ENCODE data around the gene ASCL3. TPM values are rescaled to one million over a fixed set of nuclear protein-coding genes. Genes with fewer than 3 reads are reported as not detected.
"Not testable (repeated sequence)": the region's sequence is repeated elsewhere in the genome, so short reads cannot be mapped to it uniquely, and the experiment has no call there.

Gene ASCL3
- total RNA-seq, 1 donor from 2014 or later = not detected

GRCh38 chr11:8947230-8947943 is 4.6 kb upstream of the ASCL3 start:
- no peak for DNase-seq

- DNase-seq = no peak
Measured at GRCh38 chr11:8941341-8942103, 1.3 kb downstream of the ASCL3 start.

- DNase-seq = no peak
Measured at GRCh38 chr11:8937659-8938058, 5.2 kb downstream of the ASCL3 start.

- no peak for DNase-seq
Measured at GRCh38 chr11:8937159-8937558, 5.7 kb downstream of the ASCL3 start.

GRCh38 chr11:8935789-8936188 is 7.0 kb downstream of the ASCL3 start:
- not testable (repeated sequence) for DNase-seq

- peak; percentile 43 for DNase-seq
Measured at GRCh38 chr11:8934742-8935488, 7.9 kb downstream of the ASCL3 start.

- DNase-seq = no peak
Measured at GRCh38 chr11:8933931-8934330, 8.9 kb downstream of the ASCL3 start.

GRCh38 chr11:8932564-8933180 is 10.1 kb downstream of the ASCL3 start, which contains the start of gene C11orf16:
Gene C11orf16, minus strand, starts transcription at chr11:8932947. Its CDS starts 639 bp downstream, at chr11:8932308.
- DNase-seq = no peak

GRCh38 chr11:8930456-8931175 is 12.2 kb downstream of the ASCL3 start:
- no peak for DNase-seq

- no peak for DNase-seq
Measured at GRCh38 chr11:8928981-8929615, 13.7 kb downstream of the ASCL3 start.

- no peak for DNase-seq
Measured at GRCh38 chr11:8928205-8928604, 14.6 kb downstream of the ASCL3 start.

- DNase-seq = no peak
Measured at GRCh38 chr11:8927233-8927632, 15.6 kb downstream of the ASCL3 start.

GRCh38 chr11:8926236-8926635 is 16.6 kb downstream of the ASCL3 start:
- no peak for DNase-seq

GRCh38 chr11:8925711-8926110 is 17.1 kb downstream of the ASCL3 start:
- no peak for DNase-seq

GRCh38 chr11:8922691-8923090 is 20.1 kb downstream of the ASCL3 start:
- no peak for DNase-seq

- peak; percentile 63 for DNase-seq
Measured at GRCh38 chr11:8917157-8917825, 25.5 kb downstream of the ASCL3 start.

GRCh38 chr11:8914661-8915018 is 28.2 kb downstream of the ASCL3 start:
- DNase-seq = no peak

GRCh38 chr11:8913961-8914660 is 28.7 kb downstream of the ASCL3 start:
- peak; percentile 73 for DNase-seq

- DNase-seq = peak; percentile 97
Measured at GRCh38 chr11:8911029-8911823, 31.6 kb downstream of the ASCL3 start, which contains the start of gene AKIP1. Gene AKIP1, plus strand, starts transcription at chr11:8911189. Its CDS starts 261 bp downstream, at chr11:8911450.

- no peak for DNase-seq
Measured at GRCh38 chr11:8910649-8911026, 32.2 kb downstream of the ASCL3 start.

Data from dermis blood vessel endothelial cell (primary cell).